ENCODE data around the gene CPD.
A peak's percentile ranks its signal among the peaks of the same experiment; 100 is the strongest.
"Not testable (repeated sequence)": the region's sequence is repeated elsewhere in the genome, so short reads cannot be mapped to it uniquely, and the experiment has no call there.

Gene CPD

GRCh38 chr17:30389756-30390300 lies 11.1 kb downstream of the CPD start:
- no peak for DNase-seq

- DNase-seq, result no peak
Measured at GRCh38 chr17:30391534-30391933, 12.8 kb downstream of the CPD start.

GRCh38 chr17:30393491-30393890 lies 14.8 kb downstream of the CPD start:
- no peak for DNase-seq

- DNase-seq, result no peak
Measured at GRCh38 chr17:30393911-30394867, 15.5 kb downstream of the CPD start.

GRCh38 chr17:30395398-30396022 lies 16.8 kb downstream of the CPD start:
- DNase-seq, result no peak

- no peak for DNase-seq
Measured at GRCh38 chr17:30396129-30396528, 17.4 kb downstream of the CPD start.

GRCh38 chr17:30396612-30397011 lies 17.9 kb downstream of the CPD start:
- no peak for DNase-seq

- DNase-seq, result no peak
Measured at GRCh38 chr17:30398328-30399041, 19.8 kb downstream of the CPD start.

- no peak for DNase-seq
Measured at GRCh38 chr17:30401097-30401496, 22.4 kb downstream of the CPD start.

- DNase-seq, result no peak
Measured at GRCh38 chr17:30405161-30405560, 26.4 kb downstream of the CPD start.

GRCh38 chr17:30410627-30411026 lies 31.9 kb downstream of the CPD start:
- DNase-seq, result not testable (repeated sequence)

GRCh38 chr17:30412008-30412496 lies 33.3 kb downstream of the CPD start:
- DNase-seq, result not testable (repeated sequence)

- peak in 1 of 5 donors; percentile 8 for DNase-seq
Measured at GRCh38 chr17:30413109-30413508, 34.4 kb downstream of the CPD start.

GRCh38 chr17:30414486-30414885 lies 35.8 kb downstream of the CPD start:
- no peak for DNase-seq

- no peak for DNase-seq
Measured at GRCh38 chr17:30415491-30415890, 36.8 kb downstream of the CPD start.

- DNase-seq, result not testable (repeated sequence)
Measured at GRCh38 chr17:30418070-30418469, 39.3 kb downstream of the CPD start.

GRCh38 chr17:30421592-30421991 lies 42.9 kb downstream of the CPD start:
- no peak for DNase-seq

GRCh38 chr17:30422171-30422570 lies 43.4 kb downstream of the CPD start:
- no peak for DNase-seq

- no peak for DNase-seq
Measured at GRCh38 chr17:30424471-30424870, 45.7 kb downstream of the CPD start.

- DNase-seq, result no peak
Measured at GRCh38 chr17:30426292-30426691, 47.6 kb downstream of the CPD start.

GRCh38 chr17:30427611-30428010 lies 48.9 kb downstream of the CPD start:
- no peak for DNase-seq

GRCh38 chr17:30429155-30429554 lies 50.4 kb downstream of the CPD start:
- no peak for DNase-seq

- DNase-seq, result no peak
Measured at GRCh38 chr17:30433514-30433913, 54.8 kb downstream of the CPD start.

Measured in T-helper 1 cell (primary cell).